Measurements from ENCODE around the gene FAF2.

- TF ChIP-seq CTCF (IDR thresholded peaks at IDR 0.05; ENCODE audit: extremely low read depth in 1 of 2, insufficient read depth in 1 of 2, low read depth in 1 of 2, low read length in 2 of 2) (no peak), POLR2AphosphoS5 (IDR thresholded peaks at IDR 0.05; ENCODE audit: insufficient read depth, low read depth, low read length) (no peak), POLR2A (IDR thresholded peaks at IDR 0.05; ENCODE audit: low read depth, low read length) (no peak), EZH2 (IDR thresholded peaks at IDR 0.05; ENCODE audit: borderline replicate concordance, low read depth, low read length, severe bottlenecking) (no peak), MAX (IDR thresholded peaks at IDR 0.05; ENCODE audit: insufficient read depth, insufficient read length) (no peak), FOS (IDR thresholded peaks at IDR 0.05; ENCODE audit: borderline replicate concordance, insufficient read depth, low read length) (no peak)
Measured at GRCh38 chr5:176406436-176407052, 41.6 kb upstream of the FAF2 start.

Data from endothelial cell of umbilical vein (primary cell).